ENCODE measurements around the gene LRRC73. TPM values are rescaled to one million over a fixed set of nuclear protein-coding genes. Genes with fewer than 3 reads are reported as not detected.

LRRC73 gene
- total RNA-seq, 1 donor from 2014 or later, result 0.40 TPM

GRCh38 chr6:43457643-43458042 is 52.5 kb downstream of the LRRC73 start:
- H3K27me3 Mint-ChIP-seq (ENCODE audit: unreplicated experiment), result peaks cover 40% of the 10 kb centered on the region
- DNase-seq (ENCODE audit: extremely low spot score, unreplicated experiment), result no peak
- H3K4me1 Mint-ChIP-seq (ENCODE audit: unreplicated experiment), result peaks cover 19% of the 10 kb centered on the region
- H3K36me3 Mint-ChIP-seq (ENCODE audit: unreplicated experiment), result peaks cover under 1% of the 10 kb centered on the region
- H3K9me3 Mint-ChIP-seq (ENCODE audit: unreplicated experiment), result no peaks in the 10 kb centered on the region
- TF ChIP-seq CTCF (IDR thresholded peaks at IDR 0.05), result peak; percentile 14
- no peak overlapping the region for H3K4me3 Mint-ChIP-seq (ENCODE audit: unreplicated experiment)
- H3K27ac Mint-ChIP-seq (ENCODE audit: unreplicated experiment), result no peak overlapping the region

Other genes starting within 250 kb of the LRRC73 start
- not detected in 2 replicates for gene SLC22A7, start 212.1 kb downstream of the LRRC73 start, total RNA-seq
- 1.4 and 1.8 TPM in 2 replicates for gene CRIP3, start 201.5 kb downstream of the LRRC73 start, total RNA-seq
- 25.1 and 26.0 TPM in 2 replicates for gene ZNF318, start 140.7 kb downstream of the LRRC73 start, total RNA-seq
- gene ABCC10, start 82.8 kb downstream of the LRRC73 start, total RNA-seq, result 40.1 and 42.8 TPM in 2 replicates
- 0.43 TPM in 1 of 2 replicates, not detected in the other for gene DLK2, start 54.8 kb downstream of the LRRC73 start, total RNA-seq
- 38.7 and 42.8 TPM in 2 replicates for gene TJAP1, start 32.8 kb downstream of the LRRC73 start, total RNA-seq
- 148 and 151 TPM in 2 replicates for gene YIPF3, start 6.6 kb upstream of the LRRC73 start, total RNA-seq
- gene POLR1C, start 6.7 kb upstream of the LRRC73 start, total RNA-seq, result 27.9 and 32.8 TPM in 2 replicates
- 35.0 and 38.7 TPM in 2 replicates for gene XPO5, start 65.7 kb upstream of the LRRC73 start, total RNA-seq
- 27.7 and 28.2 TPM in 2 replicates for gene POLH, start 65.8 kb upstream of the LRRC73 start, total RNA-seq
- 84.9 and 86.4 TPM in 2 replicates for gene GTPBP2, start 118.9 kb upstream of the LRRC73 start, total RNA-seq
- 24.2 and 27.5 TPM in 2 replicates for gene MAD2L1BP, start 125.5 kb upstream of the LRRC73 start, total RNA-seq
- 0.16 and 0.26 TPM in 2 replicates for gene RSPH9, start 134.7 kb upstream of the LRRC73 start, total RNA-seq
- 35.3 and 37.3 TPM in 2 replicates for gene MRPS18A, start 177.4 kb upstream of the LRRC73 start, total RNA-seq